Measurements from ENCODE around the gene MYO5A.

GRCh38 chr15:52303093-52303772 is 225.4 kb downstream of the MYO5A start:
- TF ChIP-seq POLR2A (IDR thresholded peaks at IDR 0.05) (no peak), CTCF (IDR thresholded peaks at IDR 0.05 in 4 of 5, conservative IDR thresholded peaks at IDR 0.05 in 1 of 5) (no peak)

Data from gastrocnemius medialis (tissue), 4 donors.